Left lung (tissue), 10 donors: ENCODE measurements around the gene PRUNE2. TPM values are rescaled to one million over a fixed set of nuclear protein-coding genes. Genes with fewer than 3 reads are reported as not detected.

ENCODE experiments used
- ATAC-seq: fragments of 200-7000 bp; cut with Tn5 transposase; one replicate; pipeline ENCODE4 v1.9.1; 2020; ENCODE audit warnings: moderate library complexity
- DNase-seq, 4 donors: peaks; one replicate each; pipeline ENCODE4 v3.0.0-alpha.2; 2013 to 2020
- H3K27ac ChIP-seq, 2 donors: fragments of 200-600 bp; sonication (generic) in 1 of 2; one replicate each; pipeline versions ENCODE4 v1.5.0 to v1.8.0; 2020 to 2021
- H3K27me3 ChIP-seq, 2 donors: fragments of 200-600 bp; sonication (generic) in 1 of 2; one replicate each; pipeline versions ENCODE4 v1.5.0 to v1.8.0; 2020 to 2021
- H3K36me3 ChIP-seq, 2 donors: fragments of 200-600 bp; sonication (generic) in 1 of 2; one replicate each; pipeline versions ENCODE4 v1.5.0 to v1.8.0; 2020 to 2021
- H3K4me1 ChIP-seq, 2 donors: fragments of 200-600 bp; one replicate each; pipeline ENCODE4 v1.8.0; 2021
- H3K4me3 ChIP-seq, 2 donors: fragments of 200-600 bp; sonication (generic) in 1 of 2; one replicate each; pipeline versions ENCODE4 v1.5.0 to v1.8.0; 2020 to 2021; ENCODE audit warnings: mild to moderate bottlenecking in 1 of 2
- H3K9me3 ChIP-seq, 2 donors: fragments of 200-600 bp; sonication (generic) in 1 of 2; one replicate each; pipeline versions ENCODE4 v1.5.0 to v1.8.0; 2020 to 2021
- intact Hi-C, 2 donors: fragments of 100-400 bp; cut with DNase I; formaldehyde crosslinking; loops; one replicate each; pipeline versions ENCODE4 v1.11.2 to v1.14.2; 2022
- polyA plus RNA-seq, 6 donors: library from polyadenylated mRNA; unstranded; fragments of 120-200 nt; gene quantifications; one replicate each; pipeline ENCODE4 v1.2.1, GENCODE V29; 2013; ENCODE audit not compliant: insufficient read length in 6 of 6
- total RNA-seq, 2 donors: library from RNA; stranded (reverse); fragmentation: NEBNext Ultra II Directional; extraction: Animal tissue kit (Norgen Biotek cat#: 25700); gene quantifications; one replicate each; pipeline ENCODE4 v1.2.1, GENCODE V29; 2021
- TF ChIP-seq, protein P1 (sequence below), 2 donors: fragments of 200-600 bp; sonication (generic) in 1 of 2; IDR thresholded peaks; one replicate each; pipeline versions ENCODE4 v1.5.0 to v1.8.0; 2021; ENCODE audit warnings: antibody characterized with exemption in 2 of 2
- donor health status: DM: no; HTN: yes; CAD: no.
- donor health status: DM: no; HTN: no; CAD: no.

PRUNE2 gene
- total and polyA plus RNA-seq, 8 donors: 2.0 to 17.7 (median 4.1) TPM

DNA sequence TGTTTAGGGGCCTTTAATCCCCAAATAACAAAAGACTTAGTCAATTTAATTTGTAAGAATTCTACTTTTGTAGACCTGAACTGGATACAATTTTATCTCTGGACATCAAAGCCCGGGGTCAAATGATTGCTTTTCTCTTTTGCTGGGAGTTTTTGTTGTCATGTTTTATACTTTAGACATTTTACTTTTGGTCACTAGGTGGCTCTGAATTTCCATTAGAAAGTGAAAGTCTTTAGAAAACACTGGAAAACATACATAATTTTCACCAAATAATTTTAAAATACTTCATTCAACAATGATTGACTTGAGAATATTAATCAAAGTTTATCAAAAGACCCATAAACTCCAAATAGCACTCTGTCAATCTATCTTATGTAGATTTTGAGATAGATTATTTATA lies 144.5 kb downstream of the PRUNE2 start:
- TF ChIP-seq, protein P1, sequence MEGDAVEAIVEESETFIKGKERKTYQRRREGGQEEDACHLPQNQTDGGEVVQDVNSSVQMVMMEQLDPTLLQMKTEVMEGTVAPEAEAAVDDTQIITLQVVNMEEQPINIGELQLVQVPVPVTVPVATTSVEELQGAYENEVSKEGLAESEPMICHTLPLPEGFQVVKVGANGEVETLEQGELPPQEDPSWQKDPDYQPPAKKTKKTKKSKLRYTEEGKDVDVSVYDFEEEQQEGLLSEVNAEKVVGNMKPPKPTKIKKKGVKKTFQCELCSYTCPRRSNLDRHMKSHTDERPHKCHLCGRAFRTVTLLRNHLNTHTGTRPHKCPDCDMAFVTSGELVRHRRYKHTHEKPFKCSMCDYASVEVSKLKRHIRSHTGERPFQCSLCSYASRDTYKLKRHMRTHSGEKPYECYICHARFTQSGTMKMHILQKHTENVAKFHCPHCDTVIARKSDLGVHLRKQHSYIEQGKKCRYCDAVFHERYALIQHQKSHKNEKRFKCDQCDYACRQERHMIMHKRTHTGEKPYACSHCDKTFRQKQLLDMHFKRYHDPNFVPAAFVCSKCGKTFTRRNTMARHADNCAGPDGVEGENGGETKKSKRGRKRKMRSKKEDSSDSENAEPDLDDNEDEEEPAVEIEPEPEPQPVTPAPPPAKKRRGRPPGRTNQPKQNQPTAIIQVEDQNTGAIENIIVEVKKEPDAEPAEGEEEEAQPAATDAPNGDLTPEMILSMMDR (IDR thresholded peaks at IDR 0.05): no peak

DNA sequence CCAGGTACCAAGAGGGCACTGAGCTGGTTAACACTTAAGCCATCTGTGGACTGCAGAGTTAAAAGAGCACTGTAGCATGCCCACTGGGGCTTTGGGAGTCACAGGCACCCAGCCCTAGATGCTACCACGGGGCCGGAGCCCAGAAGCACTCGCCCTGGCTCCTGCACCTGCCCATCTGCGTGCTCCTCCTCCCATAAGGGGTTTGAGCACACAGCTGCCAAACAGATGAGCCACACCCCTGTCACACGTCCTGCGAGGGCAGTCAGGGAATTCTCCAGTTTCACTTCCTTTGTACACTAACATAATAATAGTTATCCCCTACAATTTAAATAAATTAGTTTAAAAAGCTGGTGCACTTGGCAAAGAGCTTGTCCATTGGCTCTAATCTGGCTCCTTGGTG lies 146.2 kb downstream of the PRUNE2 start:
- no peaks in the 10 kb centered on the region for H3K36me3 ChIP-seq
- H3K4me3 ChIP-seq: no peak overlapping the region
- TF ChIP-seq, protein P1 (IDR thresholded peaks at IDR 0.05): no peak
- H3K9me3 ChIP-seq: no peaks in the 10 kb centered on the region
- intact Hi-C loops: no loop called here
- ATAC-seq (no peak), DNase-seq (no peak)
- H3K4me1 ChIP-seq: no peaks in the 10 kb centered on the region
- no peak overlapping the region for H3K27ac ChIP-seq
- H3K27me3 ChIP-seq: peaks cover 0 to 10% of the 10 kb centered on the region in 2 donors

More for the DNA sequence above, 144.5 kb downstream of the PRUNE2 start:
- H3K27ac ChIP-seq: no peak overlapping the region
- no peak for ATAC-seq
- H3K9me3 ChIP-seq: no peaks in the 10 kb centered on the region
- H3K27me3 ChIP-seq: peaks cover 0 to 10% of the 10 kb centered on the region in 2 donors
- H3K4me1 ChIP-seq: no peaks in the 10 kb centered on the region
- DNase-seq: no peak
- intact Hi-C loops: no loop called here
- H3K4me3 ChIP-seq: no peak overlapping the region
- H3K36me3 ChIP-seq: no peaks in the 10 kb centered on the region

DNA sequence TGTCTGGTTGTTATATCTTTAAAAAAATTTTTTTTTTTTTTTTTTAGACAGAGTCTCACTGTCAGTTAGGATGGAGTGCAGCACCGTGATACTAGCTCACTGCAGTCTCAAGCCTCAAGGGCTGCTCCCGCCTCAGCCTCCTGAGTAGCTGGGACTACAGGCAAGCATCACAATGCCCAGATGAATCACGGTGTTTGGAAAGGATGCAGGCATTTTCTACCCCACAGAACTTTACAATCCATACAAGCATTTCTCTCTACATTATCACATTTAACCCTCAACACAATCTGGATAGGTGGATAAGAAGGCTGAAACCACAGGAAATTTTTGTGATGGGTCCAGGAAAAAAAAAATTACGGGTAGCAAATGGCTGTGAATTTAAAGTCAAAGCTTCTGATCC lies 147.4 kb downstream of the PRUNE2 start:
- ATAC-seq: no peak

DNA sequence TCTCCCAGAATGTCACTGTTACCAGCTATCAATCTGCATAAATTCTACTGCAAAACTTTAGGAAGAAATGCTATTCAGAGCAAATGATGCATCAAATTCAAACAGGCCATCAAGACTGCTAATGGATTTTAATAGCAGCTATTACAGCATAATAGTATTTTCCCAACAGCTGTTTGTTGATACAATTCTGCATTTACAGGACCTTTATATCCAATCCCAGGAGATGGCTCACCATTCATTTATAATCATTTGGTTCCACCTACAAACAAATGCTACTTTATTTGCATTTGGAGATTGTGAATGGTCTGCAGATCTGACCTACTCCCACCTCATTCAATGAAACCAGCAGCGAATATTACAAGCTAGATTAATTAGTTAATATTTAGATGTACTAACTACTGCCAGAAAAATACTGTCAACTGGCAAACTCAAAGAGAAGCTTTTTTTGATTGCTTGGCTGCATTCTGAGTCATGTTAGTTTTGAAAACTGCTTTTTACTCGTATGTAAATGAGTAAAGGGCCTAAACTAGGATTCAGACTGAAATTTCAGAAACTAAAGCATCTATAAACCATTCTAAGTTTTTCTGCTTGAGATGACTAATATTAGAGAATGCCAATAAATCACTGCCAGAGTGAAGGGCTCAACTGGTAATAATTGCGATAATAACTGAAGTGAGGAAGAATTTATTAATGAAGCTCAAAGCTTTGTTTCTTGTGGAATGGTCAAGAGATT lies 148.8 kb downstream of the PRUNE2 start:
- Histone ChIP-seq H3K27ac (no peak overlapping the region), H3K4me3 (no peak overlapping the region), H3K4me1 (no peaks in the 10 kb centered on the region), H3K9me3 (no peaks in the 10 kb centered on the region), H3K27me3 (peaks cover 0 to 10% of the 10 kb centered on the region in 2 donors), H3K36me3 (no peaks in the 10 kb centered on the region)
- intact Hi-C loops: no loop called here
- TF ChIP-seq, protein P1 (IDR thresholded peaks at IDR 0.05): no peak
- ATAC-seq (no peak), DNase-seq (no peak)

More for the DNA sequence above, 147.4 kb downstream of the PRUNE2 start:
- DNase-seq: no peak
- TF ChIP-seq, protein P1 (IDR thresholded peaks at IDR 0.05): no peak
- H3K4me3 ChIP-seq: no peak overlapping the region
- no peaks in the 10 kb centered on the region for H3K4me1 ChIP-seq
- no peaks in the 10 kb centered on the region for H3K36me3 ChIP-seq
- intact Hi-C loops: no loop called here
- no peaks in the 10 kb centered on the region for H3K9me3 ChIP-seq
- no peak overlapping the region for H3K27ac ChIP-seq
- H3K27me3 ChIP-seq: peaks cover 0 to 10% of the 10 kb centered on the region in 2 donors

DNA sequence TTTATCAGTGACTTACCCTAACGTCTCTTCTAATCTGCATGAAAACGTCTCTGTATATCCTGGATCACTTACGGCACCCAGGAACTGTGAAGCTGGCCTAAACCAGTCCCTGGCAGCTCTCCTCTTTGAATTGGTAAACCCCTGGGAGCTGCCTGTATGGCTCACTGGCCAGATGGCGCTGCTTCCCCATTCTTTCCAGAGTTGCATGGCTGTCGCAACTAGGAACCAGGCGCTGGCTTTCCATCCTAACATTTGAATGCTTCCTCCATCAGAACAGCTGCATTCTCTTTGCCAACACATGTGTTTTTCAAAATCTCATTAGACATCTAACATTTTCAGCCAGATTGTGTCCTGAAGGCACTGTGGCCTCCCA lies 149.7 kb downstream of the PRUNE2 start:
- no peak overlapping the region for H3K27ac ChIP-seq
- intact Hi-C loops: no loop called here
- H3K9me3 ChIP-seq: no peaks in the 10 kb centered on the region
- TF ChIP-seq, protein P1 (IDR thresholded peaks at IDR 0.05): no peak
- ATAC-seq (peak; percentile 55), DNase-seq (peak in 2 of 4 donors; percentile 28 to 42)
- H3K27me3 ChIP-seq: peaks cover 0 to 10% of the 10 kb centered on the region in 2 donors
- H3K4me1 ChIP-seq: no peaks in the 10 kb centered on the region
- H3K36me3 ChIP-seq: no peaks in the 10 kb centered on the region
- H3K4me3 ChIP-seq: no peak overlapping the region
